Small intestine (tissue), 7 donors: Measurements from ENCODE around the gene SELE. TPM values are rescaled to one million over a fixed set of nuclear protein-coding genes. Genes with fewer than 3 reads are reported as not detected.
"Not testable (repeated sequence)": the region's sequence is repeated elsewhere in the genome, so short reads cannot be mapped to it uniquely, and the experiment has no call there.

Experiments used
- DNase-seq, 2 donors: peaks; one replicate each; pipeline versions ENCODE4 v3.0.0 to v3.0.0-alpha.2; 2013
- FAIRE-seq: peaks from 2 replicates; lab custom pipeline; 2012; peaks lifted over from hg19 to GRCh38; lab: Jason Lieb, UNC
- H3K27ac ChIP-seq, 3 donors: one replicate each; pipeline ENCODE4 v1.5.1; 2013; ENCODE audit warnings: low read length in 2 of 3, mild to moderate bottlenecking in 2 of 3, control low read depth in 1 of 3, inconsistent platforms in 1 of 3, low read depth in 1 of 3, moderate library complexity in 1 of 3
- H3K27me3 ChIP-seq, 3 donors: one replicate each; pipeline ENCODE4 v1.6.1; 2013; ENCODE audit warnings: low read length in 3 of 3, inconsistent platforms in 1 of 3; ENCODE audit not compliant: control insufficient read depth in 3 of 3, insufficient read depth in 3 of 3
- H3K36me3 ChIP-seq, 3 donors: one replicate each; pipeline ENCODE4 v1.6.1; 2013; ENCODE audit warnings: low read length in 3 of 3, inconsistent platforms in 1 of 3, low read depth in 1 of 3, mild to moderate bottlenecking in 1 of 3, moderate library complexity in 1 of 3; ENCODE audit not compliant: control insufficient read depth in 3 of 3, insufficient read depth in 2 of 3
- H3K4me1 ChIP-seq, 3 donors: one replicate each; pipeline ENCODE4 v1.6.1; 2013; ENCODE audit warnings: low read length in 2 of 3, inconsistent platforms in 1 of 3, low read depth in 1 of 3, mild to moderate bottlenecking in 1 of 3, moderate library complexity in 1 of 3; ENCODE audit not compliant: control insufficient read depth in 3 of 3, insufficient read depth in 2 of 3
- H3K4me3 ChIP-seq, 3 donors: one replicate each; pipeline ENCODE4 v1.5.1; 2013; ENCODE audit warnings: low read length in 3 of 3, control low read depth in 1 of 3, inconsistent platforms in 1 of 3, low read depth in 1 of 3, mild to moderate bottlenecking in 1 of 3, moderate library complexity in 1 of 3
- H3K9me3 ChIP-seq, 2 donors: one replicate each; pipeline ENCODE4 v1.6.1; 2013; ENCODE audit warnings: low read depth in 1 of 2, low read length in 1 of 2; ENCODE audit not compliant: control insufficient read depth in 2 of 2, insufficient read depth in 1 of 2
- WGBS, 3 donors: extraction: QIAGEN DNeasy Blood & Tissue Kit; methylation state at CpG; one replicate each; pipeline ENCODE4 v1.1.7; 2013; 5-methylcytosine and 5-hydroxymethylcytosine counted together
- polyA plus RNA-seq, 4 donors: library from polyadenylated mRNA; stranded (reverse) in 3 of 4; unstranded in 1 of 4; fragments of 200-250 nt in 3 of 4; fragments of 120-200 nt in 1 of 4; gene quantifications; one replicate each; pipeline versions ENCODE4 v1.2.1 to v1.2.3, GENCODE V29; 2013
- donor health status: healthy with polysubstance abuse.
- donor health status: control.
- donor health status: control.
- donor health status: Bipolar disorder and iron deficiency.
- donor health status: healthy.

Gene SELE
- polyA plus RNA-seq, 4 donors, result 0.22 to 3.1 (median 0.93) TPM

DNA sequence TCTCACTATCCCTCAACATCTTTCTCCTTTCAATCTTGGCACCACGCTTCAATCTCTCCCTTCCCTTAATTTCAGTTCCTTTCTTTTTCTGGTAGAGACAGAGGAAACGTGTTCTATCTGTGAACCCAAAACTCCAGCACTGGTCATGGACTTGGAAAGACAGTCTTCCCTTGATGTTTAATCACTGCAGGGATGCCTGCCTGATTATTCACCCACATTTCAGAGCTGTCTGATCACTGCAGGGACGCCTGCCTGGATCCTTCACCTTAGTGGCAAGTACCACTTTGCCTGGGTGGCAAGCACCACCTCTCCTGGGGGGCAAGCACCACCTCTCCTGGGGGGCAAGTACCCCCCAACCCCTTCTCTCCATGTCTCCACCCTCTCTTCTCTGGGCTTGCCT lies 50.2 kb downstream of the SELE start:
- Histone ChIP-seq H3K27me3 (peaks cover 0 to 2% (median 0%) of the 10 kb centered on the region in 3 donors), H3K36me3 (no peaks in the 10 kb centered on the region), H3K4me3 (no peak overlapping the region), H3K9me3 (no peaks in the 10 kb centered on the region), H3K27ac (no peak overlapping the region), H3K4me1 (no peaks in the 10 kb centered on the region)
- WGBS, 3 donors, result 66 to 81% (median 79%) methylated on average over 3 of the region's 3 CpGs
- no peak for FAIRE-seq
- no peak for DNase-seq

DNA sequence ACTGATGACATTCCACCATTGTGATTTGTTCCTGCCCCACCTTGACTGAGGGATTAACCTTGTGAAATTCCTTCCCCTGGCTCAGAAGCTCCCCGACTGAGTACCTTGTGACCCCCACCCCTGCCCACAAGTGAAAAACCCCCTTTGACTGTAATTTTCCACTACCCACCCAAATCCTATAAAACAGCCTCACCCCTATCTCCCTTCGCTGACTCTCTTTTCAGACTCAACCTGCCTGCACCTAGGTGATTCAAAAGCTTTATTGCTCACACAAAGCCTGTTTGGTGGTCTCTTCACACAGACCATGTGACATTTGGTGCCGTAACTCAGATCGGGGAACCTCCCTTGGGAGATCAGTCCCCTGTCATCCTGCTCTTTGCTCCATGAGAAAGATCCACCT lies 50.7 kb downstream of the SELE start:
- DNase-seq, H3K4me1 ChIP-seq, H3K4me3 ChIP-seq, FAIRE-seq, H3K9me3 ChIP-seq, H3K27ac ChIP-seq, H3K27me3 ChIP-seq, H3K36me3 ChIP-seq: not testable (repeated sequence)
- 71 to 75% (median 72%) methylated on average over 4 of the region's 4 CpGs for WGBS, 3 donors

GRCh38 chr1:169682071-169682470 lies 51.8 kb downstream of the SELE start:
- Histone ChIP-seq H3K9me3 (no peaks in the 10 kb centered on the region), H3K27ac (no peak overlapping the region), H3K36me3 (no peaks in the 10 kb centered on the region), H3K4me3 (no peak overlapping the region), H3K4me1 (no peaks in the 10 kb centered on the region), H3K27me3 (peaks cover 0 to 4% (median 2%) of the 10 kb centered on the region in 3 donors)
- DNase-seq, result no peak
- 25 to 38% (median 34%) methylated on average over 2 of the region's 2 CpGs for WGBS, 3 donors
- FAIRE-seq, result no peak

DNA sequence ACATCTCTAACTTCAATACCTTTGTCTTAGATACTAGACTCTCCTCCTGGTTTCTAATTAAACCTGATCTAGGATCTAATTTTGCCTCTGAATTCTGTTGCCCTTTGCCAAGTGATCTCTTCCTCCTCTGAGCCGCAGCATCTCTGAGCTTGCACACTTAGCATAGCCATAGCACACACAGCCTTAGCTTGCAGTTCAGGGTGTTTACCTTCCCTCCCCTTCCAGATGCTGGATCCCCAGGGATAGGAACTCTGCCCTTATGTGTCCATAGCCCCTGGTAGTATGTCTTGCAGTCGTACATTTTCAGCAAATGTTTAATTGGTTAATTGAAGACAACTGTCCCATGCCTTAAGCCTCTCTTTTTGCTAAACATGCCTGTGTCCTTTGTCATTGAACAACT lies 52.7 kb downstream of the SELE start:
- Histone ChIP-seq H3K27ac (no peak overlapping the region), H3K4me1 (no peaks in the 10 kb centered on the region), H3K9me3 (no peaks in the 10 kb centered on the region), H3K27me3 (peaks cover 0 to 4% (median 2%) of the 10 kb centered on the region in 3 donors), H3K36me3 (no peaks in the 10 kb centered on the region), H3K4me3 (no peak overlapping the region)
- FAIRE-seq (no peak), DNase-seq (no peak)
- 35 to 56% (median 37%) methylated on average over 2 of the region's 2 CpGs for WGBS, 3 donors

- Histone ChIP-seq H3K36me3 (no peaks in the 10 kb centered on the region), H3K27ac (no peak overlapping the region), H3K27me3 (peaks cover 0 to 4% (median 2%) of the 10 kb centered on the region in 3 donors), H3K4me3 (no peak overlapping the region), H3K4me1 (no peaks in the 10 kb centered on the region), H3K9me3 (no peaks in the 10 kb centered on the region)
- DNase-seq, result no peak
- FAIRE-seq, result no peak
- 50 to 58% (median 51%) methylated on average over 6 of the region's 6 CpGs for WGBS, 3 donors
Observed at GRCh38 chr1:169680377-169681019, 53.4 kb downstream of the SELE start.

- WGBS, 3 donors, result 78 to 83% (median 81%) methylated on average over 3 of the region's 3 CpGs
- no peak for FAIRE-seq
Observed at GRCh38 chr1:169679692-169680091, 54.2 kb downstream of the SELE start.

GRCh38 chr1:169676001-169676400 lies 57.9 kb downstream of the SELE start:
- 35 to 37% (median 37%) methylated on average over 2 of the region's 2 CpGs for WGBS, 3 donors
- Histone ChIP-seq H3K36me3 (no peaks in the 10 kb centered on the region), H3K4me1 (no peaks in the 10 kb centered on the region), H3K9me3 (no peaks in the 10 kb centered on the region), H3K27me3 (peaks cover 0 to 2% (median 2%) of the 10 kb centered on the region in 3 donors), H3K4me3 (no peak overlapping the region), H3K27ac (no peak overlapping the region)
- DNase-seq (no peak), FAIRE-seq (no peak)

More at GRCh38 chr1:169679692-169680091, 54.2 kb downstream of the SELE start:
- DNase-seq, result no peak
- no peaks in the 10 kb centered on the region for H3K4me1 ChIP-seq
- no peaks in the 10 kb centered on the region for H3K36me3 ChIP-seq
- H3K9me3 ChIP-seq, result no peaks in the 10 kb centered on the region
- H3K27ac ChIP-seq, result no peak overlapping the region
- no peak overlapping the region for H3K4me3 ChIP-seq
- peaks cover 0 to 4% (median 2%) of the 10 kb centered on the region in 3 donors for H3K27me3 ChIP-seq
